D341Med (cell line): Measurements from ENCODE around the gene NBPF4.
"Not testable (repeated sequence)": the region's sequence is repeated elsewhere in the genome, so short reads cannot be mapped to it uniquely, and the experiment has no call there.

Experiments used
- DNase-seq: peaks from one replicate; pipeline ENCODE4 v3.0.0; 2012; ENCODE audit warnings: low spot score

The NBPF4 gene, protein sequence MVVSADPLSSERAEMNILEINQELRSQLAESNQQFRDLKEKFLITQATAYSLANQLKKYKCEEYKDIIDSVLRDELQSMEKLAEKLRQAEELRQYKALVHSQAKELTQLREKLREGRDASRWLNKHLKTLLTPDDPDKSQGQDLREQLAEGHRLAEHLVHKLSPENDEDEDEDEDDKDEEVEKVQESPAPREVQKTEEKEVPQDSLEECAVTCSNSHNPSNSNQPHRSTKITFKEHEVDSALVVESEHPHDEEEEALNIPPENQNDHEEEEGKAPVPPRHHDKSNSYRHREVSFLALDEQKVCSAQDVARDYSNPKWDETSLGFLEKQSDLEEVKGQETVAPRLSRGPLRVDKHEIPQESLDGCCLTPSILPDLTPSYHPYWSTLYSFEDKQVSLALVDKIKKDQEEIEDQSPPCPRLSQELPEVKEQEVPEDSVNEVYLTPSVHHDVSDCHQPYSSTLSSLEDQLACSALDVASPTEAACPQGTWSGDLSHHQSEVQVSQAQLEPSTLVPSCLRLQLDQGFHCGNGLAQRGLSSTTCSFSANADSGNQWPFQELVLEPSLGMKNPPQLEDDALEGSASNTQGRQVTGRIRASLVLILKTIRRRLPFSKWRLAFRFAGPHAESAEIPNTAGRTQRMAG

DNA sequence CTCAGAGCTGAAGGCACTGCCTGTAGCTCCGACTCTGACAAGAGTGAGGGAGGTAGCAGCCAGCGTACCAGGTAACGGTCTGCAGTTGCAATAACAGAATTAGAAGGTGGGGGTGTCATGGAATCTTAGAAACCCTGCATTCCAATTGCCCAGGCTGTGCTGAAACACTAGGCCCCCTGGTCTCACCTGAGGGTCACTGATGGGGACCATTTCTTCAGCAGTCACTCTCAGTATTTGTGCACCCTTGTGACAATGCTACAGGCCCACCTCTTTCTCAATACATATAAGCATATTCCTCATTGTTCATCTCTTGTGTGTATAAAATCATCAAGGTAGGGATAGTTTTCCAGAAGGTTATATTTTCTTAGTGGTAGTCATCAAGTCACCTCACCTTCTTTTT, at the start of gene NBPF4:
TSS of gene NBPF4 (minus strand) at position 101 of the 400 bp plus-strand sequence. CDS start 315 bp downstream, outside the sequence.
- not testable (repeated sequence) for DNase-seq

DNA sequence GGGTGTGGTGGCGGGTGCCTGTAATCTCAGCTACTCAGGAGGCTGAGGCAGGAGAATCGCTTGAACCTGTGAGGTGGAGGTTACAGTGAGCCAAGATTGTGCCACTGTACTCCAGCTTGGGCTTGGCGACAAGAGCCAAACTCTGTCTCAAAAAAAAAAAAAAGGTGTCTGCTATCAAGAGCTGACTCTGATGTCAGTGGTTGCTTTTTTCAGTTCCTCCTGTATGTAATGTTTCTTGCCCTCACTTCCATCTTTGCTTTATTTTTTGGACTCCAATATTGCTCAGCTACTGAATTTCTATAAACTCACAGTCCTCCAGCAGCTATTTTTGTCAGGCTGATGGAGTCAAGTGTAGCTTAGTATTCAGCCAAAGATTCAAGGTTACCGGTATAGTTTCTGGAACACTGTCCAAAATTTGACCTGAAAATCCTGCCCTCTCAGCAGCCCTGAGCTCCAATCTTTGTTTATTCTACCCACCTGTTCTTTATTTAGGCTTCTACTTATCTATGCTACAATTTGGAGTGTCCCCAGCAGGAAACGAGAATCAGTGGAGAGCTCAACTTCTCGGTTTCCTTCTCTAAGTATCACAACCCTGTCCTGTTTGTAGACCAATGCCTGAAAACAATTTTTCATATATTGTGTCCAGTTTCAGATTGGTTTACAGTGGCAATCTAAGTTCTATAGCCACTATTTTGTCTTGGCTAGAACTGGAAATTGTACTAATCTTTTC, 38.8 kb upstream of the NBPF4 start:
- not testable (repeated sequence) for DNase-seq

DNA sequence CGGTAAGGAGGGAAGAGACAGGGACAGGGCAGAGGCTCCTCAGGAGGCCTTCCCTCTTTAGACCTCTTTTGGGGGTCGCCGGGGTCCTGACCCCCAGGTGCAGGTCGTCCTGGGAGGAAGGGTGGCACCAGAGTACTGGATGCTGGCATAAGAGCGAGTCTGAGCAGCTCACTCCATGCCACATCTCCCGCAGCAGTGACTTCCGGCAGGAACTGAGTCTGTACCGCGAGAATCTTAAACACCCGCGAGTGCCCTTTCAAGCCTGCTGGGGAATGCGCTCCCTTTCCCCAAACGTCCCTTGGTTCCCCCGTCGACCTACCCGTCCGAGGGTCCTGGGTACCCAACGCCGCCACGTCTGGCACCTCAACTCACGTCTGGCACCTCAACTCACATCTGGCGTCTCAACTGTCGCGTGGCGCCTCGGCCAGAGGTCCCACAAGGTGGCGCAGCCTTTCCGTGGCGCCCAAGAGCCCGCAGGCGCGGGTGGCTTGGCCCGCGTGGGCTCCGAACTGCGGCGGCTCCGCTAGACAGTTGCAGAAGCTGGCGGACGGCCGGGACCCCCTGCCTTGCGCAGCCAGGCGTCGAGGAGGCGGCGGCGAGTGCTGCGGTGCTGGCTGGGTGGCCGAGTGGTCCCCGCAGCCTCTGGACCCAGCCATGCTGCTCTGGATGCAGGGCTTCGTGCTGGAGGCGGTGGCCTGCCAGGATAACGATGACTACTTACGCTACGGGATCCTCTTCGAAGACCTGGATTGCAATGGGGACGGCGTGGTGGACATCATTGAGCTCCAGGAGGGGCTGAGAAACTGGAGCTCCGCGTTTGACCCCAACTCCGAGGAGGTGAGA, 28.8 kb upstream of the NBPF4 start:
- not testable (repeated sequence) for DNase-seq

DNA sequence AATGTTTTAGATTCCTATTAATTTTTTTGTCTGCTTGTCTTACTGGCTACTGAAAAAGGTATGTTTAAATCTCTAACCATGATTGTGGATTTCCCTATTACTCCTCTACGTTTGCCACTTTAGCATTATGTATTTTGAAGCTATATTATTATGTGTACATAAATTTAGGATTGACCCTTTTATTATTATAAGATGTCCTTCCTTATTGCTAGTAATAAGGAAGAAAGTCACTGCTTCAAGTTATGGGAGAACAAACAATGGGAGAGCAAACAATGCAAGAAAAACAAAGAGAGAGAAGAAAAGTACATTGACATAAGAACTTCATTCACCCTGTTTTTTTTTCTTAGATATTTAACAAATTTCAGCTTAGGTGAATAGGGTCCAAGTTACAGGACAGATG, 23.2 kb upstream of the NBPF4 start:
- not testable (repeated sequence) for DNase-seq

DNA sequence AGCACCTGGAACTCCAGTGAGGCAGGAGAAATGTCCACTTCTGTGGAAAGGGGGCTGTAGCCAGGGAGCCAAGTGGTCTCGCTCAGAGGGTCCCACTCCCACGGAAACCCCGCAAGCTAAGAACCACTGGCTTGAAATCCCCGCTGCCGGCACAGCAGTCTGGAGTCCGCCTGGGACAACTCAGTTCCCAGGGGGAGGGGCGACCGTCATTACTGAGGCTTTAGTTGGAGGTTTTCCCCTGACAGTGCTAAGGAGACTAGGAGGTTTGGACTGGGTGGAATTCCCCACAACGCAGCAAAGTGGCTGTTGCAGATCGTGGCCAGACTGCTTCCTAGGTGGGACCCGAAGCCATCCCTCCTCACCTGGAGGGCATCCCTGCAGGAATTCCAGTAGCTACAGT, 18.1 kb upstream of the NBPF4 start:
- DNase-seq = not testable (repeated sequence)

DNA sequence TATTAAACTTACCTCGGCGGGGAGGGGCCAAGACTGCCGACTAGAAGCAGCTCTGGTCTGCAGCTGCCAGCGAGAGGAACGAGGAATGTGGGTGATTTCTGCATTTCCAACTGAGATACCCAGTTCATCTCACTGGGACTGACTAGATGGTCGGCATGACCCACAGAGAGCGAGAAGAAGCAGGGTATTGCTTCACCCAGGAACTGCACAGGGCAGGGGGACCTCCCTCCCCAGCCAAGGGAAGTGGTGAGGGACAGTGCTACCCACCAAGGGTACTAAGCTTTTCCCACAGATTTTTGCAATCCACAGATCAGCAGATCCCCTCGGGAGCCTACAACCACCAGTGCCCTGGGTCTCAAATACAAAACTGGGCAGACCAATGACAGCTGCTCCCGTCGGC, 17.6 kb upstream of the NBPF4 start:
- not testable (repeated sequence) for DNase-seq

DNA sequence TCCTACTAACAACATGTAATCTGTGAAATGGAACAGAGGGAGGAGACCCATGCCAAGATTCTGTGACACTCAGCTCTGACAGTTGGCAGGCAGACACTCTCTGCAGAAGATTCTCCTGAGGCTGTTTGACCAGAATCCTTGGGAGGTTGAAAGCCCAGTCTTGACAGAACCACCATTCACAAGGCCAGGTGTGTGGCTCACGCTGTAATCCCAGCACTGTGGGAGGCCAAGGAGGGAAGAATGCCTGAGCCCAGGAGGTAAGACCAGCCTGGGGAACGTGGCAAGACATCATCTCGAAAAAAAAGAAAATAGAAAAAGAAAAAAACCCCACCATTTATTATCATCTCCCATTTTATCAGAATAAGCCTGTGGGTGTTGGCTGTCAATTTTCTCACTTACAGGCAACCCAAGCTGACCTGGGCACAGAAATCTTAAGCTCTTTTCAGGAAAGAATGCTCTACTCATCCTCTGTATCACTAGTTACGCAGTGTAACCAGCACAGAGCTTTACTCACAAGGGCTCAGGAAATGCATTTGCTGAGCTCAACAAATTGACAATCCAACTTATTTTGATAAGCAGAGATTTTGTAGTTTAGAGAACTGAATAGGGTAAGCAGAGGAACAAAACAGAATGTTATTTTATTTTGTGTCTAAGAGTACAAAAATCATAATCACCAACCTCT, 16.8 kb upstream of the NBPF4 start:
- DNase-seq = not testable (repeated sequence)

DNA sequence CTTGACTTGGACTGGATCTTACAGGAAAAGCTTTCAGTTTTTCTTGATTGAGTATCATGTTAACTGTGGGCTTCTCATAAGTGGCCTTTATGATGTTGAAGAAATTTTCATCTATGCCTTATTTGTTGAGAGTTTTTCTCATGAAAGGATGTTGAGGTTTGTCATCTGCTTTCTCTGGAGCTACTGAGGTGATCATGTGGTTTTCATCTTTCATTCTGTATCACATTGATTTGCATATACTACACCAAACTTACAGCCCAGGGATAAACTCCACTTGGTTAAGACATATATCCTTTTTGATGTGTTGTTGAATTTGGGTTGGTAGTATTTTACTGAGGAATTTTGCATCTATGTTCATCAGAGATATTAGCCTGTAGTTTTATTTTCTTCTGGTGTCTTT, 11.6 kb upstream of the NBPF4 start:
- DNase-seq = not testable (repeated sequence)

DNA sequence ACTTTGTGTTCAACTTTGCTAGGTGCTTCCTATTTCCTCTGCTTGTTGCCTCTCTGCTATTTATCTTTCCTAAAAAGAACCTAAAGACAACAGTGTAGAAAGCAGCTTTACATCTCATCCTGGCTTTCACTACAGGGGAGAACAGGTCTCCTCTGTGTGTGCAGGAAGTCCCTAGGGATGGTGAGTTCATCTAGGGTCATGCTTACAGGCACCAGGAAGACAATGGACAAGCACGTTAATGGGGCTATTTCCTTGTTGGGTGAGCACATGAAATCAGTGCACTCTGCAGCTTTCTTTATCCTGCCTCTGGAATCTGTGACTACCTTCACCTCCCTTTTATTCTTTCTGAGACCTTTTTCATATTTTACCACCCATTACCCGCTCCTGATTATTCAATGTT, 4.5 kb downstream of the NBPF4 start:
- DNase-seq = not testable (repeated sequence)

DNA sequence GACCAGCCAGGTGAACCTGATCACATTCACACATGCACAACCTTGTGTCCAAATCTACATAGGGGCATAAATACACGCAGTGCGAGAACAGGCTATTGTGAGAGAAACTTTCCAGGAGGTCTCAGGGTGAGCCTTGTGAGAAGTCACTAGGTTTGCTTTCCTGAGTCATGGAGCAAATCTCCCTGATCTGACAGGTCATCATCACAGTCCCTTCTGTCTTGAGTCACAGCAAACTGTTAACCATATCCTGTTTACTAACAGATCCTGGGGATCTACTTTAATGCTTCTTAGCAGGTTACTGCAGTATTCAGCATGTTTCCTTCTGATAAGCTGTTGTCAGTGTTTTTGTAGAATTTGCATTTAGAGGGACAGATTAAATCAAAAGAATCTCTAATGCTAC, 8.6 kb downstream of the NBPF4 start:
- DNase-seq = not testable (repeated sequence)

DNA sequence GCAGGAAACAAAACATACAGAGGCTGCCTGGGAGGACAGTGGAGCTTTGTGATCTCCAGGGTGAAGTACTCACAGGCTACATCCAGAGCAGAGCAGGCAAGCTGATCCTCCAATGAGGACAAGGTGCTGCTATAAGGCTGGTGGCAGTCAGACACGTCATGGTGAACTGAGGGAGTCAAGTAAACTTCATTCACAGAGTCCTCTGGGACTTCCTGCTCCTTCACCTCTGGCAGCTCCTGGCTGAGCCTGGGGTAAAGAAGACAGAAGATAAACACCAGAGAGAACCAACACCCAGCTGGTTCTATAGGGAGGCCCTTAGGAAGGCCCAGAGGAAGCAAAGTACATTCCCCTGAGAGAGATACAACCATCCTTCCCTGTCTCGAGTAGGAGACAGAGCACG, 11.7 kb downstream of the NBPF4 start:
- not testable (repeated sequence) for DNase-seq

DNA sequence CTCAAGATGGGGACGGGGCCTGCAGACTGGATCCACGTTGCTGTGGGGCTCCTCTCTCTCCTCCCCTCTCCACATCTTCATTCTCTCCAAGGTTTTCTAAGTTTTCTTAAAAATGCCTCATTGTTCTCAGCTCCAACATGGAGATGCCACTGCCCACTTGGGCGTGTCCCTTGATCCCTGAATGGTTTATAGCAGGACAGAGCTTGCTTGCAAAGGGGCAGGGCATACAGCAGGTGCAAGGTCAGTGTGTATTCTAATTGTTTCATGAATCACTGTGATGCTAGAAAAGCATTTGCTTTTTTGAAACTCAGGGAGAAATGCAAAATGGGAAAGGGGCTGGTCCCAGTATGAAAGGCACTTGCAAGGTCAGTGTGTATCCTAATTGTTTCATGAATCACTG, 13.9 kb downstream of the NBPF4 start:
- DNase-seq = not testable (repeated sequence)

DNA sequence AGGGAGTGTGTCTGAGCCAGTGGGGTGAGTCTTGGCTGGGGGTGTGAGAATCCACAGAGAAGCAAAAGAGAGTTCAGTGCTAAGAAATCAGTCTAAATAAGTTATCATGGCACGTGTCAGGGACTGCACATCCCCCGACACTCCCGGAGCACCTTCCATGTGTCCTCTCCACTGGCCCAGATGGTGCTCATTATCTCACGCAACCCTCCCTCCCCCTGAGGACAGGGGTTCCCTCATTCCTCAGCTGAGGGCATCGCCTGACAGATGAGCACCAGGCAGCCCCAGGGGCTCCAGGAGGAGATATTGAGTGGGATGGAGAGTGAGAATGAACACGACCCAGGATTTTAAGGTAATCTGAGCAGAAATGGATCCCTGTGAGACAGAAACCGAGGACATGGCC, 16.1 kb downstream of the NBPF4 start:
- not testable (repeated sequence) for DNase-seq

DNA sequence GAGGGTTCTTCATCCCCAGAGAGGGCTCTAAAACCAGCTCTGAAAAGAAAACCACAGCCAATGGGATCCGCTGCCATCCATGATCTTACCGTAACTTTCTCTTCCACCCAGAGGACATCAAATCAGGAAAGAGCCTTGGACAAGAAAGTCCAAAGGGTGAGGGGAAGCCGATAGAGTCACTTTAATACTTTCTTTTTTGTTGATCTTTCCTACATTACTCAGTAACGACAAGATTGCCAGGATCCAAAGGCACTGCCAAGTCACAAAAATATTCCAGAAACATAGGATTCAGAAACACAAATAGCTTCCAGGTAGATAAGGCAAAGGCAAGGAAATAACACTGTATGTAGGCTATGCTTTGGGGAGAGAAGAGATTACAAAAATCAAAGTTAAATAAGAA, 17.0 kb downstream of the NBPF4 start:
- DNase-seq = not testable (repeated sequence)

DNA sequence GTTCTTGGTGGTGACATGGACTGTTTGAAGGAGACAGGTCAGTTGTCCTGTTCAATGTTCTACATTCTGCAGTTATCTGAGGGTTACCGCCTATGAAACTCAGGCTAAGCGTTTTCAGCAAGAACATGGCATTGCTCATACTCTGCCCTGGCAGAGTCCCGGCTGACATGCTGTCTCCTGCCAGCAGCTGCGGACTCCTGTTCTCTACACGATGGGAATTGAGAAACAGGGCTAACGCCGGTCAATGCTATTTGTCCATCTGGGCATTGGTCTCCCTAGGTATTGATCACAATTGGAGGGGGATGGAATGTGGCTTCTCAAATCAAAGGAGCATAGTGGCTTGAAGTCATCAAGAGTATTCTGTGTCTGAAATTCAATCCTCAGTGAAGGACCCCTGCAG, 20.6 kb downstream of the NBPF4 start:
- not testable (repeated sequence) for DNase-seq

DNA sequence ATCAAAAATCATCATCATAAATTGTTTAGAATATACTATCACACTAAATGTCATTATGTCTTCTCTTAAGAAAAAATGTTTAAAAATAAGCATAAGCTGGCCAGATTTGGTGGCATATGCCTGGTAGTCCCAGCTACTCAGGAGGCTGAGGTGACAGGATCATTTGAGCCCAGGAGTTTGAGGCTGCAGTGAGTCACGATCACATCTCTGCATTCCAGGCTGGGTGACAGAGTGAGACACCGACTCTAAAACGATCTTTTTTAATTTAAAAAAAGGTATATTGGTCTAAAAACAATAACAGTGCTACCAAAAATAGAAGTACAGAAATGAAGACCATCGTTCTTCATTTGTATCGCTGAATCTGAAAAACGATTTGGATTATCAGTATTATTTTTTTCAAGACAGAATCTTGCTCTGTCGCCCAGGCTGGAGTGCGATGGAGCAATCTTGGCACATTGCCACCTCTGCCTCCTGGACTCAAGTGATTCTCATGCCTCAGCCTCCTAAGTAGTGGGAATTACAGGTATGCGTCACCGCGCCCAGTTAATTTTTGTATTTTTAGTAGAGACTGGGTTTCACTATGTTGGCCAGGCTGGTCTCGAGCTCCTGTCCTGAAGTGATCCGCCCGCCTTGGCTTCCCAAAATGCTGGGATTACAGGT, 26.2 kb downstream of the NBPF4 start:
- DNase-seq = not testable (repeated sequence)

DNA sequence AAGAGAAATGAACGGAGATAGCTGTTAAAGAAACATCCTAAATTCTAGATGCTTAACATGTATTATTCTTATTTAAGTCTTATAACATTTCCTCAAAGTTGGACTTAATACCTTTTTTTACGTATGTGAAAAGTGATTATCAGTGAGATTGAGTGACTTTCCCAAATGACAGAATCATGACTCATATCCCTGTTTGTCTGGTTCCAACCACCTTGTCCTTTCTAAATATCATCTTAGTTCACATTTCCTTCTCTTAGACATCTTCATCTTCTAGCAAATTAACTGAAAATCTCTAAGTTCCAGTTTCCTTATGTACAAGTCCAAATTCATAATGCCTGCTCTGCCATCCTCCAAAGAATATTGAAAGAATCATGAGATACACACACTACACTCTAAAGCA, 26.9 kb downstream of the NBPF4 start:
- not testable (repeated sequence) for DNase-seq

DNA sequence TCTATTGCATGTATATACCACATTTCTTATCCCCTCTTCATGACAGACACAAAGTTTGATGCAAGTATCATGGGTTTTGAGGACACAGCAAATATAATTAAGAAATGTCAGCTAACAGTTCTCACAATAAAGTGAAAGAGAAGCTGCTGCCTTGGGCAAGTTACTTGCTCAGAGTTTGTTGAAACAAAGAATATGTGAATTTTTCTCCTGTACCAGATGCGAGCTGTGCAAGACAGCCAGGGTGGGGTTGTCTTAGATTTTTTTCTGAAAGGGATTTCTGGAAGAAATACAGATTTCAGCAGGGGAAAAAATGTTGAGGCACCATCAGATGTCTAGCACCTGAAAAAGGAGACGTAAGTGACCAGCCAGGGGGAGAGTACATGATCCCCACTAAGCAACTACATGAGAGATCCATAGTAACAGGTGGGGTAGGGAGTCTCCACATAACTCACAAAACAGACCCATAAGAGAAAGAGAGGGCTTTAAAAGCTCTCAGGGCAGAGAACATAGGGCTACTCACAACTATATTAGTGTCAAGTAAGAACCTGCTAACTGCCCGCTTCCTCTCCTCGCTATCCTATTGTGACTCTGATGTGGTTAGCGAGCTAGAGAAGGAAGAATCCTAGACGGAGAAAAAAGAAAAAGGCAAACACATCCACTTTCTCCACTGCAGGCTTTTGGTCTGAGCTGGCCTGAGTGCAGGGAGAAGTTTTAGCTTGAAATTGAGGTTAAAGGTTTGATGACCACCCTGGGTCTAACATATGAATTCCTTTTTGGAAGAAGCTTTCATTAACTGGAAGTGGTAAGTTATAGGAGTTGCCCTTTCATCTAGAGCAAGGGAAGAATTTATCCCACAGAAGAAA, 27.6 kb downstream of the NBPF4 start:
- not testable (repeated sequence) for DNase-seq

DNA sequence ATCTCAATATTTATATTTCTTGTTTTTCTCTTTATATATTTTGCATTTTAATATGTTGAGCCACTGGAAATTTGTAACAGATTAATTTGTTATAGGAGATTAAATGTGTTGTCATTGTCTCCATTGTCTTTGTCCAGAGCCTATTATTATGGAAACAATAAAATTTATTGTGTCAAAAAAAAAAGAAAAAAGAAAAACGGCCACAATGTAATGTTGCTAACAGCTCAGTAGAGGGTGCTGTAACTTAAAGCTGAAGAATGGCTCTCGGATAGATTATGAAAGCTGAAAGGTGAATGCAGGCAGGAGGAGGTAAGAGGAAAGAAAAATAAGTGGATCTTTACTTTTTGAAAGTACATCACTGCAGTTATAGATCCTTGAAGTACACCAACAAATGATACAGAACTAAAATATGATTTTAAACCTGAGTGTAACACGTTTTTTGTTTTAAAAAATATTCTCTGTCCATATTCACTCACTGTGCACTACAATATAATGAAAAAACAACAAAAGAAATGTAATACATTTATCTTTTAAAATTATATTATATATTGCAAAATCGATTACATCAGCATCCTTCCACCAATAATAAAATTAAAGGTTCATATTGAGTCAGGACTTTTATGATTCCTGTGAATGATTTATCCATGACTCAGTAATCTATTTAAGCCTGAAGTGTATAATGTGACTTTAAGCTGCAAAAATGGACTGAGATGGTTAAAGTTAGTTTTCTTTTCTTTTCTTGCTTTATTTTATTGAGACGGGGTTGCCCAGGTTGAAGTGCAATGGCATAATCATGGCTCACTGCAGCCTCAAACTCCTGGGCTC, 29.0 kb downstream of the NBPF4 start:
- not testable (repeated sequence) for DNase-seq
